Parietal lobe (tissue), 2 donors: ENCODE data around the gene SMURF2. TPM values are rescaled to one million over a fixed set of nuclear protein-coding genes. Genes with fewer than 3 reads are reported as not detected.

Experiments
- small RNA-seq: library from RNA; depleted of rRNA; stranded (forward); fragments of <200 nt; gene quantifications from one replicate; pipeline ENCODE3, GENCODE V24; 2014; ENCODE audit warnings: low replicate concordance
- total RNA-seq: library from RNA; depleted of rRNA; stranded (reverse); fragments of >200 nt; gene quantifications from one replicate; pipeline ENCODE4 v1.2.3, GENCODE V29; 2014

SMURF2 gene
- total RNA-seq = 87.6 TPM

DNA sequence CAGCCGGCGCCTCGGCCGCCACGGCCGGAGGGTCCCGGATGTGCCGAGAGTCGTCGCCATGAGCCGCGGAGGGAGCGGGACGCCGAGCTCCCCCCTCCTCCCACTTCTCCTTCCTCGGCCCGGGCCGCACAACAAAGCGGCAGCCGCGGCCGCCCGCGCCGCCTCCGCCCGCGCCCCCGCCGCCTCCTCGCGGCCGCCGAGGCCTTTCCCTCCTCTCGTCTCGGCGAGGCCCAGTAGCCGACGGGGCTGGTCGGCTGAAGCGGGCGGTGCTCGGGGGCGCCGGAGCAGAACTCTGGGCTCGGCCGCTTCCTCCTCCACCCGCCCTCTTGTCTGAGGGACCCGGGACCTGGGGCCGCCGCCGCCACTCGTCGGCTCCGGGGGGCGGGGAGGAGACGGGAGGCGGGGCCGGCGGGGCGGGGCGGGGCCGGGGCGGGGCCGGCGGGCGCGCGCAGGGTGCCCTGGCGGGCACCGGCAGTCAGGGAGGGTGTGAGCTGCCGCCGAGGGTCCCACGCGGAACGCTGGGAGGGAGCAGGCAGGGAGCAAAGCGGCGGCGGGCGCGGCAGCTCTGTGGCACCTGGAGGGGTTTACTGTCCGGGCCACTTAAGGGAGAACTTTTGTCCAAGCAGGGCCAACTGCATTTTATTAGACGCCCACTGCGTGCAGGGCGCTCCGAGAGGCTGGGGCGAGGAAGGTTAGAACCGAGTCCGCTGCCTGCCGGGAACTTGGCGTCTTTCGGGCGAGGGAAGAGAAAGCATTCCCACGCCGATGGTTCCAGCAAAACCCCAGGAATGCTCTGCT, at the start of gene SMURF2:
Gene SMURF2, minus strand, starts transcription at position 332 of the 798 bp plus-strand sequence. CDS start 427 bp downstream, outside the sequence.

GRCh38 chr17:64506576-64507412, 155.3 kb downstream of the SMURF2 start, which contains the start of gene CEP95:
Gene CEP95 (plus strand): TSS chr17:64506977. CDS start chr17:64507098, 121 bp downstream.

GRCh38 chr17:64506201-64506575, 155.9 kb downstream of the SMURF2 start, which contains the start of gene DDX5:
Gene DDX5 (minus strand): TSS chr17:64506289. CDS start chr17:64506119, 170 bp downstream.

GRCh38 chr17:64496786-64497564, 165.1 kb downstream of the SMURF2 start, which contains the start of gene POLG2:
Gene POLG2 (minus strand): TSS chr17:64497054. CDS start chr17:64496968, 86 bp downstream.

Small RNA genes within 50 kb of the gene (small RNA-seq; reads per million reads assigned to genes)
- not detected for gene AC009994.1

Other genes with a start within 250 kb of the SMURF2 start
- gene MILR1, start 213.2 kb downstream of the SMURF2 start, total RNA-seq = 1.6 TPM
- 19.4 TPM for gene POLG2, start 165.3 kb downstream of the SMURF2 start, total RNA-seq
- gene DDX5, start 156.0 kb downstream of the SMURF2 start, total RNA-seq = 634 TPM
- 188 TPM for gene CEP95, start 155.3 kb downstream of the SMURF2 start, total RNA-seq